Brain pericyte (primary cell): ENCODE results near the gene SOWAHB.

ENCODE experiments used
- DNase-seq: peaks from one replicate; pipeline ENCODE4 v3.0.0-alpha.2; 2012; ENCODE audit warnings: low read depth, low spot score

SOWAHB gene

DNA sequence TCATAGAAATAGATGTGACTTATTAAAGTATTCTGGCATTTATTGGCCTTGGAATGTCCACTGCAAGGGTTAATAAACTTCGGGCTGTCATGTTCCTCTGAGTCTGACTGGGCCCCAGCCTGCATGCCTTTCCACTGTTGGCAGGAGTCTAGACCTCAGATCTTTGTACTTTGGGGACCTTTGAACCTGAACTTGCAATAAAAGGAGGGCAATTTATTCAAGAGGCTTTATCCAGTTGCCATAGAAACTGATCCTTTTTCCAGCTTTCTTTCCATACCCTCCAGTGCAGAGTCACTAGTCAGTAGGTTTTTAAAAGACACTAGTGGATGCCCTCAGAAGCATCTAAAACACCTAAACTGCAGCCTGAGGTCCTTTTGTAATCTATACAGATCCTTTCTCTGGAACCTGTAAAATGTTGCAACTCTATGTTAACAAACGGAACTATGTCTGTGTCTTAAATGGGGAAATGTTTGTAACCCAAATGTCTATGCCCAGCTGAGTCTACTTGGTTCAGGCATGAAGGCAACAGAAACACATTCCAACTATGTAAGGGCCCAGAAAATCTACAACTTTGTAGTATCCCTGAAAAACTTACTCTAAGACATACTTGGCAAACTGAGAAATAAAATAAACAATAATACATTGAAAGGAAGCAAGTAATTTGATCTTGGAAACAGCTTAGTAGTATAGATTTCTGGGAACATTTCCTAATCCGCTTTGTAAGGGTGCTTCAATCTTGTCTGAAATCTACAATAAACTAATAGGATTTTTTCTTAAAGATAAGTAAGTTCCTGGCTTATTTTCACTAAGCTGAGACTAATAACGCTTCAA is 41.5 kb downstream of the SOWAHB start:
- DNase-seq = peak; percentile 25

DNA sequence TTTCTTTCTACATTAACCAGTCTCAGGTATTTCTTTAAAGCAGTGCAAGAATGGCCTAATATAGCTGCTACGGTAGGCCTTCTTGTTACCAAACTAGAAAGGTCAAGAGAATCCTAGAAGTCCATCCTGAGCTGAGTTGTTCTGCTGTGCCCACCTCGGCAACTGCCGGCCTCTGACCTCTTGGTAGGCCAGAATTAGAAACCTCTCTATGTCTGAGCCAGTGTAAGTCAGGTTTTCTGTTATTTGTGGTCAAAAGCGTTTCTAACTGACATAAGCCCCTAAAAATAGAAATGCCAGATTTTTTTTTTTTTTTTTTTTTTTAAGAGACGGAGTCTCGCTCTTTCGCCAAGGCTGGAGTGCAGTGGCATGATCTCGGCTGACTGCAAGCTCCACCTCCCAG is 43.1 kb downstream of the SOWAHB start:
- DNase-seq = no peak

DNA sequence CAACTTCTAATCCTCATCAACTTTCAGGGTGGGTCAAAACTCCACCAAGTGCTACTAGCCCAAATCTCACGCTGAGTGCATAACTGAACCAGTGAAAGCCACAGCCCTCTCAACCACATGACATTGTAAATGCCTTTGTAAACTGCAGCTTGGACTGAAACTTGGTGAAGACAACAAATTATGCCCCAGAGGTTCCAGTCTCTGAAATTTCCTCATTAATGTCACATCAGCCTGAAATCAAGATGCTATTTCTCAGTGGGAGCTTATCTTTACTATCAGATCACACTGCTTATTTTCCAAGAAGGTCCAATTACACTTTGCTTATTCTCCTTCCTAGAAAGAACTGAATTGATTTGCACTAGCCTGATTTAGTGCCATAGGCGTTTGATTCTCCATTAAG is 46.6 kb downstream of the SOWAHB start:
- DNase-seq = no peak

DNA sequence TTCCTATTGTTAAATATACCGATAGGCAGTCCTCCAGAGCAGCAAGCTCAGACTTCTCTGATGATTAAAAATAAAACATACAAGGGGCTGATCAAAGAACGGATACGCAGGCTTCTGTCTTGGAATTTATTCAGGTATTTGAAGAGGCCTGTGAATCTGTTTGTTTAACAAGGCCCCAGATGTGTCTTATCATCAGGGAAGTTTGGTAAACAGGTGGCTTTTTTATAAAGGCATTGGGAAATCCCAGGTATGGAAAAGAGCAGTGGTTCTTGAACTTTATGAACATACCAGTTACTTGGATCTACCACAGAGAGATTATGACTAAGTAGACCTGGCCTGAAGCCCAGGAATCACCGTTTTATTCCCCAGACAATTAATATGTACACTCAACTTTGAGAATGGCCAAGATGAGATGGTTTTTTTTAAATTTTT is 47.9 kb downstream of the SOWAHB start:
- peak; percentile 55 for DNase-seq
